HG02981 (cell line): ENCODE data around the gene DNAH3.
A peak's percentile ranks its signal among the peaks of the same experiment; 100 is the strongest.
"Not testable (repeated sequence)": the region's sequence is repeated elsewhere in the genome, so short reads cannot be mapped to it uniquely, and the experiment has no call there.

Experiments
- ATAC-seq: cut with Tn5 transposase; IDR thresholded peaks from one replicate; pipeline ENCODE4 v1.9.1; 2021; ENCODE audit warnings: mild to moderate bottlenecking, moderate library complexity; ENCODE audit not compliant: unreplicated experiment

DNAH3 gene

DNA sequence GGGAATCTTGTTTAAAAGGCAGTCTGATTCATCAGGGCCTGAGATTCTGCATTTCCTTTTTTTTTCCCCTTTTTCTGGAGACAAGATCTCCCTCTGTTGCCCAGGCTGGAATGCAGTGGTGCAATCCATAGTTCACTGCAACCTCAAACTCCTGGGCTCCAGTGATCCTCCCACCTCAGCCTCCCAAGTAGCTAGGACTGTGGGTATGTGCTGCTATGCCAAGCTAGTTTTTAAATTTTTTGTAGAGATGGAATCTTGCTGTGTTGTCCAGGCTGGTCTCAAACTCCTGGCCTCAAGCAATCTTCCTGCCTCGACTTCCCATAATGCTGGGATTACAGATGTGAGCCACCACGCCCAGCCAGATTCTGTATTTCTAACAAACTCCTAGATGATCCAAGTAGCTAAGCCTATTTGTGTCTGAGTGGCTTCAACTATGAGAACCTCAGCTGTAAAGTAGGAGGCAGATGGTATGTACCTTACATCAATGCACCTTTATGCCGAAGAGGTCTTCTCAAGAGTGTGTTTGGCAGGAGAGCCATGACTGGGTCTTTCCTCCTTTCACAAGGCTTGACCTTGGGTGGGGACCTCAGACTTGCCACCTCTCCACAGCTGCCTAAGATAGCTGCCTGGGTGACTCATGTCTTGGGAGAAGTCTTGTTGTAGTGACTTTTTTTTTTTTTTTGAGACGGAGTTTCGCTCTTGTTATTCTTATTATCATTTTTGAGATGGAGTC lies 18.8 kb upstream of the DNAH3 start:
- ATAC-seq: no peak

DNA sequence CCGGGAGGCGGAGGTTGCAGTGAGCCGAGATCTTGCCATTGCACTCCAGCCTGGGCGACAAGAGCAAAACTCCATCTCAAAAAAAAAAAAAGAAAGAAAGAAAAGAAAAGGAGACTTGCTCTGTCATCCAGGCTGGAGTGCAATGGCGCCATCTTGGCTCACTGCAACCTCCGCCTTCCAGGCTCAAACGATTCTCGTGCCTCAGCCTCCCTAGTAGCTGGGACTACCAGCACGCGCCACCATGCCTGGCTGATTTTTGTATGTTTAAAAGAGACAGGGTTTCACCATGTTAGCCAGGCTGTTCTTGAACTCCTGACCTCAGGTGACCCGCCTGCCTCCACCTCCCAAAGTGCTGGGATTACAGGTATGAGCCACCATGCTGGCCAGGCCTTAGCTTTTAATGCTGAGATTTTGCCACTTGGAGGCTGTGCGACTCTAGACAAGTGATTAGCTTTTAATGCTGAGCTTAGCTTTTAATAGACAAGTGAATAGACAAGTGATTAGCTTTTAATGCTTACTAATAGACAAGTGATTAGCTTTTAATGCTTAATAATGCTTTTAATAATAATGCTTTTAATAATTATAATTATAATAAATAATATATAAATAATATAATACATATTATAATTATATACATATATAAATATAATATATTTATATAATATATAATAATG lies 17.4 kb upstream of the DNAH3 start:
- no peak for ATAC-seq

DNA sequence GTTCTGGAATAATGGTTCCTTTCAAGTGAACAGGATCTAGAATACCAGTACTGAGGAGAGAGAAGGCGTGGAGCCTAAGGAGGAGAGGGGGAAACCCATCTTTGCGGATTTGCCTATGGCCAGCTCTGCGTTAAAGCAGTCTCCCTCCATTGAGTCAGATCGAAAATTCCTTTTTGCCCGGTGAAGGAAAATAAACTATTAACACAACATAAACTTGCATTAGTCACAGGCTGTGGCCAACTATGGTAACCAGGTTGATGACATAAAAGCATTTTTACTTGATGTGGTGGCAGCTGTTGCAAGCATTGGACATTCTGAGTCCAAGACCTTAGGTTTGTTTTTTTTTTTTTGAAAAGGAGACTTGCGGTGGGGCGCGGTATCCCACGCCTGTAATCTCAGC lies 16.7 kb upstream of the DNAH3 start:
- ATAC-seq: no peak

DNA sequence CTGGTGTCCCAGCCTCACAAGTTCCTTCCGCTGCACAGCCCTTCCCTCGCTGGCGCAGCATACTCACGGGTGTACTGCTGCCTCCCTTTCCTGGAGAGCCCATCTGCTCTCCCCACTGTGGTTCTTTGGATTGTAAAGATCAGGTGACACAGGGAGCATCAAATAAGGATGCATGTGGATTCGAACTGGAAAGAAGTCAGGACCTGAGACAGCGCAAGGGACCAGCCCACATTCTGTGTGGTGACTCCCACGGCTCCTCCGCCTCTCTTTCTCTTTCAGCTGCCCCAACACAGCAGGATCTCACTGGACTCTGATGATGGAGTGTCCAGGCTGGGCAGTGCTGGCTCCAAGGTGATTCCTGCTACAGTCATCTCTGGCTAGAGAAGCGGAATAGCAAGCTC lies 15.9 kb upstream of the DNAH3 start:
- no peak for ATAC-seq

DNA sequence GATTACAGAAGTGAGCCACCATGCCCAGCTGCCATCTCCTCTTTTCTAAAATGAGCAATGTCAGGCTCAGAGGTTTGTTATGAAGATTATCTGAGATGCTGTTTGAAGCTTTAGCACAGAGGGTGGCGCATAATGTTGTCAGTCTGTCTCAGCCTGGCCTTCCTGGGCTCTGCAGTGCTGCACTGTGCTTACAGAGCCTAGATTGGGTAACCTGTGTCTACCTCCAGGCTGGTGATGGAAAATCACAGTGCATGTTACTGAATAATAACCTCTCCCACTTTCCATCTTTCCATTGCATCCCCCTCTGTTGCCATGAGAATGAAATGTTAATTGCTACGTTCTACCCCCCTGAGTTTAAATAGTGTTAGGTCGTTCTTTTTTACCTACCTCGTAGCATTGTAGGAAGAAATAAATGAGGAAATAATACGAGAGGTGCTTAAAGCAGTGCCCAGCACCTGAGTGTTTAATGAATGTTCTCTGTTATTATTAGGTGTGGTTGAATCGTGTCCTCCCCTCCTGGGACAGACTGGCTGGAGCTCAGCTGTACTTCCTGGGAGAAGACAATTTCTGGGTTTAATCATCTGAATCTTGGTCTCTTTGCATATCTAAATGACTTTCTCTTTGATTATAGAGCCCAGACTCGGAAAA lies 14.0 kb upstream of the DNAH3 start:
- no peak for ATAC-seq

DNA sequence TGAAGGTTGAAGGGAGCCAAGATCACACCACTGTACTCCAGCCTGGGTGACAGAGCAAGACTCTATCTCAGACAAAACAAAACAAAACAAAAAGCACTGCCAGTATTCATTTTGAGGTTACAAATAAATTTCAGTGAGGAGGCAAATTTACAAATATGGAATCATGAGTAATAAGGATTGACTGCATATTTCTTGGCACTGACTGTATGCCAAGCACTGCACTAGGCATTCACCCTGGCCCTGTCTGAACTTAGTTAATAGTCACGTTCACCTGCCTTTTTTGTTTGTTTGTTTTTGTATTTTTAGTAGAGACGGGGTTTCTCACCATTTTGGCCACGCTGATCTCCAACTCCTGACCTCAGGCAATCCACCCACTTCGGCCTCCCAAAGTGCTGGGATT lies 12.9 kb upstream of the DNAH3 start:
- ATAC-seq: no peak

DNA sequence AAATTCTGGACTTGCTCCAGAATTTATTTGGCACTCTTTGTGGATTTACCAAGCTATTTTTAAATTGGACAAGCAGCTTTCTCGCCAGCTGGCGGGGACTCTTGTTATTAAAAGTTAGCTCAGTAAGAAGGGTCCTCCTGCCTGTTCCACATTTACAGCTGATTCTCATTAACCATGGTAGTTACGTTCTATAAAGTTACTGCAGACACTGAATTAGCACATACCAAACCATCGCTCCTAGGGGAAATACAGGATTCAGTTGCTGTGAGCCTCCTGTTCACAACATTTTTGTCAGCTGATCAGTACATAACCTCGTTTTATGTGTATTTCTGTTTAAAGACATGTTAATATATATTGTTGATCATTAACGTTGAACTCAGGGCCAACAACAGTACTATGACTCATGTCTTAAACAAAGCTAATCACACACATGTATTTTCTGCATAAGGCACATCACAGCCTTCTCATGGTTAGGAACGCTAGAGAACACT lies 12.1 kb upstream of the DNAH3 start:
- no peak for ATAC-seq

DNA sequence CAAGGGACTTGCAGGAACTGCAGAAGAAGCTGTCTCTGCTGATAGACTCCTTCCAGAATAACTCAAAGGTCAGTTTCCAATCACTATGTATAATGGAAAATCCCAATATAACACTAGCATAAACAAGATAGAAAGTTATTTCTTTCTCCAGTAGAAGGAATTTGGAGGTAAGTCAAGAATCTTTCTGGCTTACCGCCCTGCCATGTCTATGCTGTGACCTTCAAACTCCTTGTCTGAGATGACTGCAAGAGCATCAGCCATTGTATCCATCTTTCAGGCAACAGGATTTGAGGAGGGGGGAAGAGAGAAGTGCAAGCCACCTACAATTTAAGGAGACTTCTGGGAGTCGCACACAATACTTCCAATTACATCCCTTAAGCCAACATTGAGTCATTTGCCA lies 10.6 kb upstream of the DNAH3 start:
- ATAC-seq: no peak

DNA sequence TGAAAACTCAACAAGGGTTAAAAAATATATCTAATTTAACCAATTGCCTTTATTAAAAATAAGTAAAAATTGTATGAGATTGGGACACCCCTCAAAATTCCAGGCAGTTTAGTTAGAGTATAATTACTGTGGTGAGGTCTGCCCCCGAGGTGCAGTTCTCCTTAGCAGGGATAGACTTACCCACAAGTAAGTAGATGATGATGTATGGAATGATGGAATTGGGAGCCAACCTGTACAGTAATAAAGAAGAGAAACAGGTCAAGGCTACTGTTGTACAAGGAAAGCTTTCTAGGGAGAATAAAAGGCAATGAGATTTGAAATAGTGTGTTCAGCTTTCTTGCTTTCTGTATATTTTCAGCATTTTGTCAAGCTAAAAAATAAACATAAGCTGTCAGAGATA lies 9.6 kb upstream of the DNAH3 start:
- no peak for ATAC-seq

DNA sequence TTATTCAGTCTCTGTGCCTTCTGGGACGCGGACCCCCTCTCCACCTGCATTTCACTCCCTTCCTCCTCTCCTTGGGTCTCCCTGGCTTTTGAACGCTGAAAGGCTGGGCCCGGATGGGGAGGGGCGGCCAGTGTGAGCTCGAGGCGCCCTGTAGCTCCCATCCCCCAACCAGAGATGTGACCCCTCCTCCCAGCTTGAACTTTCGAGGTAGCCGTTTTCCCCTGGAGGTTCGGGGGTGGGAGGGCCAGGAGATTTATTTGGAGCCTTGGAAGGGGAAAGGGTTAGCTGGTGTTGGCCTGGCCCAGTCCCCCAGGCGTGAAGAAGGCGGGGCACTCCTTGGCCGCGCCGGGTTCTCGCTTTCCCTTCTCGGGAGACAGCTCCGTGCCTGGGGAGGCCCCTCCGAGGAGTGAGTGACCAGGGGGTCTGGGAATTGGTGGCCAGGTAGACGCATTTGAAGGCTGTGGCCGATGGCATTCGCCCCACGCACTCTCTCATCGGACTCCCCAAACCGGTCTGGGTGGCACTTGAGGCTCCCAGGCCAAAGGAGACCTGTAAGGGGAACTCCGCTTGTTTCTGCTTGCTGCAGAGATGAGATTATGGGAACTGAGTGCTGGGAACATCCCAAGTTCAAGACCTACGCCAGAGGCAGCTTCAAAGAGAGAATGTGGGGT lies 8.8 kb upstream of the DNAH3 start:
- ATAC-seq: no peak

DNA sequence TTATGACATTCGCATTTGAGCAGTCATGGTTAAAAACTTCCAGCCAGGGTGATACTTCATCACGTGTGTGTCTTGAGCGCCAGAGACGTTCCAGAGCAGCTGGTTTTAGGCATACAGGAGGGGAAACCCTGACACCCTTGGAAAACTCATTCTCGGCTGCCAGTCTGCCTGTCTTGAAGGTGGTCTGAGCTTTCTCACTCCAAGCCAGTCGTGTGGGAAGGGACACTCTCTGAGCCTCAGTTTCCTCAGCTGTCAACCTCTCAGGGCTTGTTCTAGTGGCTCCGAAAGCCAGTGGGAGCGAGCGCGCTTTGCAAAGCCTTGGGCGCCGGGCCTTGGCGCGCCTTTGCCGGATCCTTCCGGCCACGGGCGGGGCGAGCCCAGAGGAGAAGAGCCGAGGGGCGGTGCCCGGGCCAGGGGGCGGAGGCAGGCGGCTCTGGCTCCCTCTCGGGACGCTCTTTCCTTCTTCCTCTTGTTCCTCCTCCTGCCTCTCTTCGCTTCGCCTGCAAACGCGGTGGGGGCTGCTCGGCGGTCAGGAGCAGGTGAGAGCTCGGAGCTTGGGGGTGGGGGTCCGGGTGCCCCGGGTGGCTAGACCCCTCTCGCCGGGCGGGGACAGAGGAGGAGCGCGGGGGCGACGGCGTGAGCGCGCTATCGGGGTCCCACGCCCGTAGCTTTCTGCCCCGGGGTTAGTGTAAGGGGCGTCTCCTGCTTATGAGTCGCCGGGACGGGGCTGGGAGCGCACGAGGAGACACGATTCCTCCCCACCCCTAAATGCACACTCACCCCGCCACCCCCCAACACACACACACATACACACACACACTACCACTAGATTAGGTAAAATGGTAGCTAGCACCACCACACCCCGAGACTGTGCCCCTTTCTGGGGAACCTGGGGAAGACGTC lies 7.8 kb upstream of the DNAH3 start, which contains the start of gene LDAF1:
Gene LDAF1 (plus strand): TSS at position 467 of the 903 bp plus-strand sequence. CDS start 2,509 bp downstream, outside the sequence.
- ATAC-seq: peak; percentile 84

DNA sequence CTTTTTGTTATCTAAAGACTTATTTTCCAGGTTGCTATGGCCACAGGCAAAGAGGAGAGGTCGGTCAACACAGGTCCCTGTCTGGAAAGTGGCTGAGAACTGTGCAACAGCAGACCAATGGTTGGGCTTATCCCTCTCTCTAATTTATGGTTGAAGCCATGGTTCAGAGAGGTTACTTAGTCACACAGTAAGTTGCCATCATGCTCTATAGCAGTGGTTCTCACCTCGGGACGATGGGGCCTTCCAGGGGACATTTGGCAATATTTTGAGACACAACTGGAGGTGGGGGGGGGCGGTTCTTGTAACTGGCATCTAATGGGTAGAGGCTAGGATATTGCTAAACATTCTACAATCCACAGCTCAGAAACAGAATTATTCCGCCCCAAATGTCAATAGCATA lies 7.0 kb upstream of the DNAH3 start:
- ATAC-seq: no peak

DNA sequence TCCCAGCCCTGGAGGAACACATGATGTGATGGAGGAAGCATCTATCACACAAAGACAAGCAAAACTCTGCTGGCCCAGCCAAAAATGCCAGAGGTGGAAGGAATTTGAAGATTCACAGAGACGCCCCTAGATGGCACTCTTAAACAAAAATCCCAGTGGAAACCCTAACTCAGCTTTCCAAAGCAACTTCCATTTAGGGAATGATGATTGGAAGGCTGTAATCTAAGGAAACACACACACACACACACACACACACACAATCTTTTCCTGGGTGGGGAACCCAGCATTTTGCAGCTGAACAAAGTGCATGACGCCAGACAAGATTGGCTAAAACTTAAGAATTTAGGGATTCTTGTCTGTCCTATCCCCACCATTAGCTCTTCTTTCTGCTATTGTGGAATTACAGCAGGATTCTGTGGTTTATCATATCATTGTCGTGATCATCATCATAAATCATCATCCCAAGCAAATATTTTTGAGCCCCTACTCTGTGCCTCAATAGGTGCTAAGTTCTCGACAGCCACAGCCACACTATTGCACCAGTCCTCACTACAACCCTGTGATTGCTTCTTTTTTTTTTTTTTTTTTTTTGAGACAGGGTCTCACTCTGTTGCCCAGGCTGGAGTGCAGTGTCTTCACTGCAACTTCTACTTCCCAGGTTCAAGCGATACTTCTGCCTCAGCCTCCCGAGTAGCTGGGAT lies 6.3 kb upstream of the DNAH3 start:
- ATAC-seq: no peak

DNA sequence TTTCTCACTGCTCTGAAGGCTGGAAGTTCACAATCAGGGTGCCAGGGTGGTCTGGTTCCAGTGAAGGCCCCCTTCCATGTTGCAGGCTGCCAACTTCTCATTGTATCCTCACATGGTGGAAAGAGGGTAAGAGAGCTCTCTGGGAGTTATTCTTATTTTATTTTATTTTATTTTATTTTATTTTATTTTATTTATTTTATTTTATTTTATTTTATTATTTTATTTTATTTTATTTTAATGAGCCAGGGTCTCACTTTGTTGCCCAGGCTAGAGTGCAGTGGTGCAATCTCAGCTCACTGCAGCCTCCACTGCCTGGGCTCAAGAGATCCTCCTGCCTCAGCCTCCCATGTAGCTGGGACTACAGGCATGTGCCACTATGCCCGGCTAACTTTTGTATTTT lies 5.4 kb upstream of the DNAH3 start:
- ATAC-seq: not testable (repeated sequence)

DNA sequence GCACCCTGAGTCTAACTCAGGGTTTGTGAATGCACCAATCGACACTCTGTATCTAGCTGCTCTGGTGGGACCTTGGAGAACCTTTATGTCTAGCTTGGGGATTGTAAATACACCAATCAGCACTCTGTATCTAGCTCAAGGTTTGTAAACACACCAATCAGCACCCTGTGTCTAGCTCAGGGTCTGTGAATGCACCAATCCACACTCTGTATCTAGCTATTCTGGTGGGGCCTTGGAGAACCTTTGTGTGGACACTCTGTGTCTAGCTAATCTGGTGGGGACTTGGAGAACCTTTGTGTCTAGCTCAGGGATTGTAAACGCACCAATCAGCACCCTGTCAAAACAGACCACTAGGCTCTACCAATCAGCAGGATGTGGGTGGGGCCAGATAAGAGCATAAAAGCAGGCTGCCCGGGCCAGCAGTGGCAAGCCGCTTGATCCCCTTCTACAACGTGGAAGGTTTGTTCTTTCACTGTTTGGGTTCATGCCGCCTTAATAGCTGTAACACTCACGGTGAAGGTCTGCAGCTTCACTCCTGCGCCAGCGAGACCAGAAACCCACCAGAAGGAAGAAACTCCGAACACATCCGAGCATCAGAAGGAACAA lies 2.6 kb upstream of the DNAH3 start:
- not testable (repeated sequence) for ATAC-seq

DNA sequence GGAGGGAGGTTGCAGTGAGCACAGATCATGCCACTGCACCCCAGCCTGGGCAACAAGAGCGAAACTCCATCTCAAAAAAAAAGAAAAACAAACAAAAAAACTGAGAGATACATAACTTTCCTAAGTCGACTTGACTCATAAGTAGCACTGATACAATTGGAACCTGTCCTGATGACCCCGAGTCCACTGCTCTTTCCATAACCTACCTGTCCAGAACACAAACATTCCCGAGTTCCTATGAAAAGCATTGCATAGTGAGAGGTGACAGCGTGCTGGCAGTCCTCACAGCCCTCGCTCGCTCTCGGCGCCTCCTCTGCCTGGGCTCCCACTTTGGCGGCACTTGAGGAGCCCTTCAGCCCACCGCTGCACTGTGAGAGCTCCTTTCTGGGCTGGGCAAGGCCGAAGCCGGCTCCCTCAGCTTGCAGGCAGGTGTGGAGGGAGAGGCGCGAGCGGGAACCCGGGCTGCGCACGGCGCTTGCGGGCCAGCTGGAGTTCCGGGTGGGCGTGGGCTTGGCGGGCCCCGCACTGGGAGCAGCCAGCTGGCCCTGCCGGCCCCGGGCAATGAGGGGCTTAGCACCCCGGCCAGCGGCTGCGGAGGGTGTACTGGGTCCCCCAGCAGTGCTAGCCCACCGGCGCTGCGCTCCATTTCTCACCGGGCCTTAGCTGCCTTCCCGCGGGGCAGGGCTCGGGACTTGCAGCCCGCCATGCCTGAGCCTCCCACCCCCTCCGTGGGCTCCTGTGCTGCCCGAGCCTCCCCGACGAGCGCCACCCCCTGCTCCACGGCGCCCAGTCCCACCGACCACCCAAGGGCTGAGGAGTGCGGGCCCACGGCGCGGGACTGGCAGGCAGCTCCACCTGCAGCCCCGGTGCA lies 1.7 kb upstream of the DNAH3 start:
- ATAC-seq: not testable (repeated sequence)

DNA sequence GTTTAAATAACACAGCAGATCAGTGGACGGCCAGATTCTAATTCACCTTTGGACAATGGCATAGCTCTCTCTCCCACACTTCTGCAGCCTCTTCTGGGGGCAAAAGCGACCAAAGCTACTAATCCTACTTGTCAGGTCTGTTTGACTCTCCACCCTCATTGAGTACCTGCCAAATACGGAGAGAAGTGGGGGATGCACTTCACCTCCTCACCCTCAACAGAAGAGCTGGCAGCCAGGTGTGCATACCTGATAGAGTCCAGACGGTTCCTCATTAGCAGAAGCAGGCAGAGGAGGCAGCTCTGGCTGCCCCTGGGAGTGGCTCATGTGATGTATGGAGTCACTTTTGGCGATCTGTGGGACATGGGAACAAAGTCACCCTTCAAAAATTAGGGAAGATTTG lies 4.9 kb downstream of the DNAH3 start:
- ATAC-seq: no peak

DNA sequence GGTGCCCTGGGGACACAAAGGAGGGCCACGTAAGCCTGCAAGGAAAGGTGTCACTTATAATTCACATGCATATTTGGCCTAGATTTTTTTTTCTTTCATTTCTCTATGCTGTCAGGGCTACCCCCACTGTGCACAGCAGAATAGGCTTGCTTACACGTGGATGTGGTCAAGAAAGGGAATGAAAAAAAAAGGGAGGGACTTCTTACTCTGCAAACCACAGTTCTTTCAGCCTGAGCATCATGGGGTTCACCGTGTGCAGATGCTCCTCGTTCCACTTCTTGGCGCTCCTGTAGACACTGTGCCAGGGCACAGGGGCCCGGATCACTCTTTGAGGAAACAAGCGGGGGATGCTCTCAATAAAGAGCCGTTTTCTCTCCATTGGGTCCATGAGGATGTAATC lies 16.6 kb downstream of the DNAH3 start:
- no peak for ATAC-seq
